HG03025 (cell line): ENCODE data around the gene DENND2D.

ENCODE experiments used
- ATAC-seq: cut with Tn5 transposase; IDR thresholded peaks from one replicate; pipeline ENCODE4 v1.9.1; 2021; ENCODE audit warnings: mild to moderate bottlenecking, moderate library complexity; ENCODE audit not compliant: unreplicated experiment, low FRiP score

Gene DENND2D

GRCh38 chr1:111199881-111200801 lies at the start of gene DENND2D:
Gene DENND2D (minus strand): TSS chr1:111200646. CDS start chr1:111200459, 187 bp downstream.
- no peak for ATAC-seq

- no peak for ATAC-seq
These were observed 49.5 kb upstream of the DENND2D start for GRCh38 chr1:111249960-111250359.

- ATAC-seq, result no peak
These were observed 46.8 kb upstream of the DENND2D start for GRCh38 chr1:111247125-111247838.

GRCh38 chr1:111242805-111243523 lies 42.5 kb upstream of the DENND2D start:
- no peak for ATAC-seq

- ATAC-seq, result no peak
These were observed 41.4 kb upstream of the DENND2D start for GRCh38 chr1:111241797-111242196.

GRCh38 chr1:111238056-111238795 lies 37.8 kb upstream of the DENND2D start:
- ATAC-seq, result no peak

GRCh38 chr1:111236806-111237205 lies 36.4 kb upstream of the DENND2D start:
- ATAC-seq, result no peak

- no peak for ATAC-seq
These were observed 35.9 kb upstream of the DENND2D start for GRCh38 chr1:111236379-111236778.

GRCh38 chr1:111234866-111235265 lies 34.4 kb upstream of the DENND2D start:
- ATAC-seq, result no peak

GRCh38 chr1:111234258-111234657 lies 33.8 kb upstream of the DENND2D start:
- no peak for ATAC-seq

GRCh38 chr1:111232134-111232533 lies 31.7 kb upstream of the DENND2D start:
- no peak for ATAC-seq

- no peak for ATAC-seq
These were observed 28.3 kb upstream of the DENND2D start for GRCh38 chr1:111228748-111229126.

- no peak for ATAC-seq
These were observed 27.7 kb upstream of the DENND2D start for GRCh38 chr1:111227851-111228747.

GRCh38 chr1:111227434-111227833 lies 27.0 kb upstream of the DENND2D start, which contains the start of gene CHI3L2:
Gene CHI3L2 (plus strand): TSS chr1:111227713. CDS start chr1:111227730, 17 bp downstream.
- no peak for ATAC-seq

GRCh38 chr1:111225717-111226400 lies 25.4 kb upstream of the DENND2D start:
- no peak for ATAC-seq

- no peak for ATAC-seq
These were observed 24.6 kb upstream of the DENND2D start for GRCh38 chr1:111225091-111225490.

GRCh38 chr1:111223126-111223685 lies 22.8 kb upstream of the DENND2D start:
- ATAC-seq, result no peak
